ENCODE data around the gene LRRIQ3. TPM values are rescaled to one million over a fixed set of nuclear protein-coding genes. Genes with fewer than 3 reads are reported as not detected.

The LRRIQ3 gene
- total RNA-seq, 2 donors from 2014 or later, result 1.2 to 1.5 TPM

DNA sequence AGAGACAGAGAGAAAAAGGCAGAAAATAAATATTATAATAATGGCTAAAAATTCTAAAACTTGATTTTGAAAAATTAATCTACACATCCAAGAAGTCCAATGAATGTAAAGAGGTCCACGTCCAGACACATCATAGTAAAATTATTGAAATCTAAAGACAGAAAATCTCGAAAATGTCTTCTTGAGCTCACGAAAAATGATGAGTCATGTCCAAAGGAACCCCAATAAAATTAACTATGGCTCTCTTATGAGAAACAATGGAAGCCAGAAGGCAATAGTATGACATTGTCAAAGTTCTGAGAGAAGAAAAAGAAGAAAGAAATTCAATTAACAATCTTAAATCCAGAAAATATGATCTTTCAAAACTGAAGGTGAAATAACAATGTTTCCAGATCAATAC lies 84.6 kb downstream of the LRRIQ3 start:
- no peak overlapping the region for H3K4me3 Mint-ChIP-seq
- 93 to 100% methylated on average over 1 to 3 of the region's 3 CpGs for WGBS, 2 experiments (ENCODE audit: insufficient coverage in 1 of 2, insufficient read length in 1 of 2)
- H3K36me3 Mint-ChIP-seq (ENCODE audit: low read depth), result no peaks in the 10 kb centered on the region
- DNase-seq, result no peak
- H3K9me3 Mint-ChIP-seq, result no peaks in the 10 kb centered on the region
- TF ChIP-seq, protein P1, sequence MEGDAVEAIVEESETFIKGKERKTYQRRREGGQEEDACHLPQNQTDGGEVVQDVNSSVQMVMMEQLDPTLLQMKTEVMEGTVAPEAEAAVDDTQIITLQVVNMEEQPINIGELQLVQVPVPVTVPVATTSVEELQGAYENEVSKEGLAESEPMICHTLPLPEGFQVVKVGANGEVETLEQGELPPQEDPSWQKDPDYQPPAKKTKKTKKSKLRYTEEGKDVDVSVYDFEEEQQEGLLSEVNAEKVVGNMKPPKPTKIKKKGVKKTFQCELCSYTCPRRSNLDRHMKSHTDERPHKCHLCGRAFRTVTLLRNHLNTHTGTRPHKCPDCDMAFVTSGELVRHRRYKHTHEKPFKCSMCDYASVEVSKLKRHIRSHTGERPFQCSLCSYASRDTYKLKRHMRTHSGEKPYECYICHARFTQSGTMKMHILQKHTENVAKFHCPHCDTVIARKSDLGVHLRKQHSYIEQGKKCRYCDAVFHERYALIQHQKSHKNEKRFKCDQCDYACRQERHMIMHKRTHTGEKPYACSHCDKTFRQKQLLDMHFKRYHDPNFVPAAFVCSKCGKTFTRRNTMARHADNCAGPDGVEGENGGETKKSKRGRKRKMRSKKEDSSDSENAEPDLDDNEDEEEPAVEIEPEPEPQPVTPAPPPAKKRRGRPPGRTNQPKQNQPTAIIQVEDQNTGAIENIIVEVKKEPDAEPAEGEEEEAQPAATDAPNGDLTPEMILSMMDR (conservative IDR thresholded peaks at IDR 0.05), result no peak
- H3K27me3 Mint-ChIP-seq (ENCODE audit: insufficient read depth), result no peaks in the 10 kb centered on the region
- Histone ChIP-seq H3K27ac (ENCODE audit: low read depth, low read length) (no peak overlapping the region), H3K4me1 (ENCODE audit: control insufficient read depth, insufficient read depth, low read length) (no peaks in the 10 kb centered on the region), H3K4me3 (ENCODE audit: low read length) (no peak overlapping the region), H3K36me3 (ENCODE audit: control insufficient read depth, insufficient read depth, low read length) (no peaks in the 10 kb centered on the region), H3K27me3 (ENCODE audit: control insufficient read depth, insufficient read depth, low read length, poor library complexity, severe bottlenecking) (no peaks in the 10 kb centered on the region), H3K9me3 (ENCODE audit: control insufficient read depth, low read length) (no peaks in the 10 kb centered on the region), H3K9ac (ENCODE audit: extremely low read depth, low read length, poor library complexity, severe bottlenecking) (no peak overlapping the region)
- H3K27ac Mint-ChIP-seq, result no peak overlapping the region
- H3K4me1 Mint-ChIP-seq, result no peaks in the 10 kb centered on the region

DNA sequence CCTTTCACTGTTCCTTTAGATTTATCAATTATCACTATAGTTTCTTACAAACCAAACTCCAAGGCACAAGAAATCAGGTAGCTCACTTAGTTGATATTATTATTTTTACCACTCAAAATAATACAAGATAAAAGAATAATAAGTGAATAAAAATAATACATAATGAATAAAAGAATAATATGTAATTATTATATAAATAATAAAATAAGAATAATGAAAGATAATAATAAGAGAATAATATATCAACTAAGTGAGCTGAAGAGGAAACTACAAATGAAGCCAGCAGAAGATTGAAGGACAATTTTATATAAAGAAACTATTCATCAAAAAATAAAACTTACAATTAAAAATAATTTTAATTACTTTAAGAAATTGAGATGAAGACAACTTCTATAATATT lies 90.6 kb downstream of the LRRIQ3 start:
- Mint-ChIP-seq H3K4me3 (no peak overlapping the region), H3K4me1 (no peaks in the 10 kb centered on the region), H3K27me3 (ENCODE audit: insufficient read depth) (no peaks in the 10 kb centered on the region), H3K27ac (no peak overlapping the region), H3K9me3 (no peaks in the 10 kb centered on the region), H3K36me3 (ENCODE audit: low read depth) (no peaks in the 10 kb centered on the region)
- Histone ChIP-seq H3K4me1 (ENCODE audit: control insufficient read depth, insufficient read depth, low read length) (no peaks in the 10 kb centered on the region), H3K36me3 (ENCODE audit: control insufficient read depth, insufficient read depth, low read length) (no peaks in the 10 kb centered on the region), H3K27ac (ENCODE audit: low read depth, low read length) (no peak overlapping the region), H3K4me3 (ENCODE audit: low read length) (no peak overlapping the region), H3K9me3 (ENCODE audit: control insufficient read depth, low read length) (no peaks in the 10 kb centered on the region), H3K9ac (ENCODE audit: extremely low read depth, low read length, poor library complexity, severe bottlenecking) (no peak overlapping the region), H3K27me3 (ENCODE audit: control insufficient read depth, insufficient read depth, low read length, poor library complexity, severe bottlenecking) (no peaks in the 10 kb centered on the region)
- no peak for DNase-seq
- TF ChIP-seq, protein P1 (conservative IDR thresholded peaks at IDR 0.05), result no peak

DNA sequence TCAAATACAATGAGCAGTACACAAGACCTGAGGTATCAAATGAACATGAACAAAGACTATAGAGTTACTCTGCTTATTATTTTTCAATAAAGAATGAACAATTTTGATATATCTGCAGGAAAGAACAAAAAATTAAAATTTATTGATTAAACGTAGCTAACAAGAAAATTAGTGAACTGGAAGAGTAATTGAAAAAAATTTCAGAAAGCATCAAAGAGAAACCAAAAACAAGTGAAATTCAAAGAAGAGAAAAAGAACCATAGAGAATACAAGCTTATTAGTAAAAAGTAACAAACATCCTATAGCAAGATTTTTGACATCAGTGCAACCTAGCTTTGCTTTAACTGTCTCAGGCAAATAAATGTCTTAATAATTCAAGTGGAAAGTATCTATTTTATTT lies 106.6 kb downstream of the LRRIQ3 start:
- H3K27ac Mint-ChIP-seq, result no peak overlapping the region
- no peak overlapping the region for H3K27ac ChIP-seq (ENCODE audit: low read depth, low read length)
- H3K4me3 ChIP-seq (ENCODE audit: low read length), result no peak overlapping the region
- H3K27me3 Mint-ChIP-seq (ENCODE audit: insufficient read depth), result no peaks in the 10 kb centered on the region
- TF ChIP-seq, protein P1 (conservative IDR thresholded peaks at IDR 0.05), result no peak
- H3K4me1 Mint-ChIP-seq, result no peaks in the 10 kb centered on the region
- no peak for DNase-seq
- no peak overlapping the region for H3K4me3 Mint-ChIP-seq
- H3K36me3 ChIP-seq (ENCODE audit: control insufficient read depth, insufficient read depth, low read length), result no peaks in the 10 kb centered on the region
- peaks cover 13% of the 10 kb centered on the region for H3K9me3 Mint-ChIP-seq
- H3K9ac ChIP-seq (ENCODE audit: extremely low read depth, low read length, poor library complexity, severe bottlenecking), result no peak overlapping the region
- H3K27me3 ChIP-seq (ENCODE audit: control insufficient read depth, insufficient read depth, low read length, poor library complexity, severe bottlenecking), result no peaks in the 10 kb centered on the region
- no peaks in the 10 kb centered on the region for H3K36me3 Mint-ChIP-seq (ENCODE audit: low read depth)
- peaks cover 30% of the 10 kb centered on the region for H3K9me3 ChIP-seq (ENCODE audit: control insufficient read depth, low read length)
- WGBS, 2 experiments (ENCODE audit: insufficient coverage in 1 of 2, insufficient read length in 1 of 2), result 89 to 100% methylated on average over 1 of the region's 1 CpG
- no peaks in the 10 kb centered on the region for H3K4me1 ChIP-seq (ENCODE audit: control insufficient read depth, insufficient read depth, low read length)

Measured in endodermal cell (in vitro differentiated cells).